ENCODE data around the gene RABL3. TPM values are rescaled to one million over a fixed set of nuclear protein-coding genes. Genes with fewer than 3 reads are reported as not detected.
A peak's percentile ranks its signal among the peaks of the same experiment; 100 is the strongest.

The RABL3 gene
- total and polyA plus RNA-seq, 2 of the 13 experiments (the other 11 are each of a cell fraction or from before 2014, with no cell fraction given), result 4.8 to 31.9 TPM

- no peak for TF ChIP-seq ZNF276 (CRISPR knock-in tag; IDR thresholded peaks at IDR 0.05; ENCODE audit: low read depth)
- TF ChIP-seq KAT2B (IDR thresholded peaks at IDR 0.05; ENCODE audit: borderline replicate concordance, low read depth, low read length), result no peak
- no peak for TF ChIP-seq ZBTB26 (CRISPR knock-in tag; IDR thresholded peaks at IDR 0.05; ENCODE audit: borderline replicate concordance)
- TF ChIP-seq ZNF557 (CRISPR knock-in tag; IDR thresholded peaks at IDR 0.05), result no peak
Measured at GRCh38 chr3:120683671-120684301, 58.5 kb downstream of the RABL3 start (continued).

GRCh38 chr3:120683213-120683612 lies 59.1 kb downstream of the RABL3 start:
- Histone ChIP-seq H3K36me3 (replicated peaks in 1 of 2; ENCODE audit: control insufficient read depth in 1 of 2, insufficient read depth in 2 of 2, low read length in 2 of 2) (no peaks in the 10 kb centered on the region), H4K20me1 (ENCODE audit: insufficient read depth, low read length) (0 out of 2 replicates have a peak, but pooled peaks cover under 1% of the 10 kb centered on the region), H3K27me3 (ENCODE audit: control insufficient read depth in 1 of 2, insufficient read depth in 2 of 2, low read length in 2 of 2) (no peaks in the 10 kb centered on the region; a peak in 1 of 5 replicates), H2AFZ (ENCODE audit: low read length) (no peak overlapping the region), H3K79me2 (ENCODE audit: insufficient read depth, low read length) (peaks cover 39% of the 10 kb centered on the region), H3K27ac (ENCODE audit: extremely low read length, insufficient read depth, low read length) (peak overlapping the region; percentile 99), H3K4me2 (ENCODE audit: low read depth, low read length) (peak overlapping the region; percentile 94), H3K4me1 (ENCODE audit: insufficient read depth, low read length) (peaks cover 45% of the 10 kb centered on the region), H3K4me3 (replicated peaks in 1 of 3; ENCODE audit: insufficient read depth in 1 of 3, low read depth in 2 of 3, low read length in 3 of 3) (no peak overlapping the region; a peak in 1 of 6 replicates), H3K9ac (ENCODE audit: insufficient read depth, low read depth, low read length) (peak overlapping the region; percentile 100), H3K9me3 (ENCODE audit: low read length) (no peaks in the 10 kb centered on the region)
- in situ Hi-C loops (cut with HindIII; ENCODE audit: extremely low pct_ligation_motif_present, low pct_unique_long_range_greater_than_20kb), result no loop called here
- DNase-seq (ENCODE audit: low spot score), result peak; percentile 19
- intact Hi-C loops (cut with micrococcal nuclease; ENCODE audit: unreplicated experiment), result no loop called here
- ATAC-seq, result peak; percentile 23
- ChIA-PET CTCF (ENCODE audit: low intra/inter-chr PET ratio, low total read pairs) (no interaction called here), POLR2A (interaction anchor here (1.5 to 3.4 kb wide), 4 partner anchors 11 to 60 kb away, joined by 3 to 33 read pairs (median 10); partner anchors contain the start of genes GTF2E1 and RABL3)
- FAIRE-seq, result no peak
- no TSS peak for BruUV-seq (replicated peaks)
- 83% methylated on average over 1 of the region's 1 CpG for WGBS (ENCODE audit: low lambda C conversion rate)
- TF ChIP-seq SIX4 (CRISPR knock-in tag; IDR thresholded peaks at IDR 0.05) (no peak), ZBTB38 (CRISPR knock-in tag; IDR thresholded peaks at IDR 0.05) (no peak), ZMYM4 (CRISPR knock-in tag; IDR thresholded peaks at IDR 0.05) (0 out of 2 replicates have a peak, but pooled peaks have one; percentile 11), SRY (CRISPR knock-in tag; IDR thresholded peaks at IDR 0.05) (no peak), E2F2 (CRISPR knock-in tag; IDR thresholded peaks at IDR 0.05; ENCODE audit: borderline replicate concordance) (no peak), BCL3 (CRISPR knock-in tag; IDR thresholded peaks at IDR 0.05) (0 out of 2 replicates have a peak, but pooled peaks have one; percentile 54), PHF8 (CRISPR knock-in tag; IDR thresholded peaks at IDR 0.05) (no peak), SNAPC2 (CRISPR knock-in tag; IDR thresholded peaks at IDR 0.05) (no peak), ZNF790 (CRISPR knock-in tag; IDR thresholded peaks at IDR 0.05; ENCODE audit: borderline replicate concordance) (no peak), HOXA3 (CRISPR knock-in tag; IDR thresholded peaks at IDR 0.05) (no peak)

Measured in HepG2 (cell line).